Omental fat pad (tissue), 4 donors: ENCODE data around the gene ARHGEF38. TPM values are rescaled to one million over a fixed set of nuclear protein-coding genes. Genes with fewer than 3 reads are reported as not detected.

ENCODE experiments used
- ATAC-seq: fragments of 150-250 bp; one replicate; pipeline ENCODE4 v1.9.1; 2016; ENCODE audit warnings: mild to moderate bottlenecking, moderate library complexity; ENCODE audit not compliant: low FRiP score
- DNase-seq: peaks from one replicate; pipeline ENCODE4 v3.0.0-alpha.2; 2019; ENCODE audit warnings: low spot score
- CTCF ChIP-seq, 3 donors: fragments of 450-650 bp; IDR thresholded peaks; one replicate each; pipeline ENCODE4 v1.5.1; 2016 to 2017; ENCODE audit warnings: antibody characterized with exemption in 3 of 3, mild to moderate bottlenecking in 3 of 3, moderate library complexity in 2 of 3
- total RNA-seq, 4 donors: library from RNA; depleted of rRNA; stranded (reverse); fragments of >200 nt; gene quantifications; one replicate each; pipeline ENCODE4 v1.1.0, GENCODE V29; 2016

Gene ARHGEF38
- total RNA-seq, 4 donors from 2014 or later = not detected

- no peak for TF ChIP-seq CTCF (IDR thresholded peaks at IDR 0.05)
Observed at GRCh38 chr4:105569866-105570236, 17.4 kb downstream of the ARHGEF38 start.

GRCh38 chr4:105572296-105572695, 19.9 kb downstream of the ARHGEF38 start:
- no peak for ATAC-seq
- TF ChIP-seq CTCF (IDR thresholded peaks at IDR 0.05) = no peak
- no peak for DNase-seq

More at GRCh38 chr4:105569866-105570236, 17.4 kb downstream of the ARHGEF38 start:
- ATAC-seq (no peak), DNase-seq (no peak)

GRCh38 chr4:105586638-105587328, 34.4 kb downstream of the ARHGEF38 start:
- TF ChIP-seq CTCF (IDR thresholded peaks at IDR 0.05) = no peak
- DNase-seq = no peak
- no peak for ATAC-seq

- no peak for TF ChIP-seq CTCF (IDR thresholded peaks at IDR 0.05)
- DNase-seq (no peak), ATAC-seq (no peak)
Observed at GRCh38 chr4:105587841-105588240, 35.4 kb downstream of the ARHGEF38 start.

- TF ChIP-seq CTCF (IDR thresholded peaks at IDR 0.05) = no peak
- DNase-seq = no peak
- ATAC-seq = no peak
Observed at GRCh38 chr4:105588252-105588651, 35.8 kb downstream of the ARHGEF38 start.

GRCh38 chr4:105591573-105591972, 39.2 kb downstream of the ARHGEF38 start:
- TF ChIP-seq CTCF (IDR thresholded peaks at IDR 0.05) = no peak
- ATAC-seq = no peak
- DNase-seq = no peak
